K562 (cell line): ENCODE measurements around the gene POMGNT2. TPM values are rescaled to one million over a fixed set of nuclear protein-coding genes. Genes with fewer than 3 reads are reported as not detected.

ENCODE experiments used
- BRF1 ChIP-seq: IDR thresholded peaks from 3 replicates; pipeline ENCODE4 v1.6.1; 2011; ENCODE audit warnings: borderline replicate concordance, mild to moderate bottlenecking; ENCODE audit not compliant: insufficient read length; ENCODE audit errors: extremely low read depth
- CGGBP1 ChIP-seq: fragments of 250-450 bp; sonication (Bioruptor Pico); IDR thresholded peaks from 2 replicates; pipeline ENCODE4 v1.9.0; 2021; ENCODE audit warnings: mild to moderate bottlenecking
- CHD2 ChIP-seq: IDR thresholded peaks from 2 replicates; pipeline ENCODE4 v1.6.1; 2011; ENCODE audit warnings: low read depth, low read length
- HDGF ChIP-seq: fragments of 450-650 bp; IDR thresholded peaks from 2 replicates; pipeline ENCODE4 v1.6.1; 2016
- HNRNPUL1 ChIP-seq: fragments of 200-400 bp; formaldehyde crosslinking; IDR thresholded peaks from 2 replicates; pipeline ENCODE4 v1.6.1; 2017; ENCODE audit warnings: low read length
- LARP7 ChIP-seq: fragments of 450-650 bp; IDR thresholded peaks from 2 replicates; pipeline ENCODE4 v1.6.1; 2016
- NFATC3 ChIP-seq: fragments of 450-650 bp; IDR thresholded peaks from 2 replicates; pipeline ENCODE4 v1.6.1; 2017; ENCODE audit warnings: mild to moderate bottlenecking
- RNF219 ChIP-seq: fragments of 250-450 bp; sonication (Bioruptor Pico); IDR thresholded peaks from 2 replicates; pipeline ENCODE4 v1.5.0; 2022; ENCODE audit warnings: mild to moderate bottlenecking
- SFPQ ChIP-seq: fragments of 200-400 bp; formaldehyde crosslinking; IDR thresholded peaks from 2 replicates; pipeline ENCODE4 v1.6.1; 2017; ENCODE audit warnings: mild to moderate bottlenecking, low read depth, low read length, moderate library complexity
- STAT6 ChIP-seq: sonication (generic); formaldehyde crosslinking; IDR thresholded peaks from 2 replicates; pipeline ENCODE4 v1.8.1; 2023; ENCODE audit warnings: mild to moderate bottlenecking, missing genetic modification reagents
- TEAD1 ChIP-seq, 2 experiments: fragments of 450-650 bp in 1 of 2; sonication (generic) in 1 of 2; formaldehyde crosslinking; IDR thresholded peaks; 2 replicates each; pipeline versions ENCODE4 v1.4.0 to v1.8.0; 2020 to 2022; ENCODE audit warnings: mild to moderate bottlenecking in 2 of 2, missing genetic modification reagents in 1 of 2
- THAP12 ChIP-seq: fragments of 250-450 bp; sonication (Bioruptor Pico); IDR thresholded peaks from 2 replicates; pipeline ENCODE4 v1.9.0; 2021; ENCODE audit warnings: mild to moderate bottlenecking, inconsistent platforms
- THRB ChIP-seq: fragments of 450-650 bp; formaldehyde crosslinking; conservative IDR thresholded peaks from 2 replicates; pipeline ENCODE4 v1.4.0; 2022; ENCODE audit warnings: mild to moderate bottlenecking, missing genetic modification characterization
- ZNF347 ChIP-seq: fragments of 450-650 bp; formaldehyde crosslinking; IDR thresholded peaks from 2 replicates; pipeline ENCODE4 v1.4.0; 2020; ENCODE audit warnings: low read depth, mild to moderate bottlenecking, moderate library complexity
- ZNF431 ChIP-seq: sonication (generic); formaldehyde crosslinking; IDR thresholded peaks from 2 replicates; pipeline ENCODE4 v1.8.0; 2022; ENCODE audit warnings: mild to moderate bottlenecking, missing genetic modification reagents
- polyA plus RNA-seq, 8 experiments: library from polyadenylated mRNA; depleted of rRNA in 4 of 8; stranded (reverse) in 5 of 8; unstranded in 3 of 8; fragments of >200 nt; fragmentation: Nextera tagmentation in 2 of 8; fragmentation: Illumina TruSeq in 1 of 8; extraction: Ambion mirVana in 2 of 8; extraction: Trizol in 1 of 8; gene quantifications; 2 replicates each; pipeline versions ENCODE4 v1.2.1 to v1.2.3, GENCODE V29; 2011 to 2014; ENCODE audit warnings: inconsistent platforms in 1 of 8, missing spikeins in 1 of 8
- total RNA-seq, 7 experiments: library from RNA; depleted of rRNA in 6 of 7; stranded (reverse); fragments of >200 nt in 6 of 7; fragmentation: Illumina TruSeq in 2 of 7; extraction: Trizol in 2 of 7; gene quantifications; 2 replicates each; pipeline versions ENCODE4 v1.2.1 to v1.2.3, GENCODE V29; 2011 to 2021; ENCODE audit warnings: low replicate concordance in 1 of 7

The POMGNT2 gene
- total and polyA plus RNA-seq, 9 of the 15 experiments (the other 6 are each of a cell fraction or from before 2014, with no cell fraction given): 0.65 to 14.1 (median 10.3) TPM

- TF ChIP-seq THAP12 (peak; percentile 75; the same call in 1 of the 2 replicates), RNF219 (CRISPR knock-in tag) (no peak), LARP7 (no peak), ZNF431 (no peak), CGGBP1 (CRISPR knock-in tag) (no peak), STAT6 (CRISPR knock-in tag) (no peak; the same call in 1 of the 2 replicates), THRB (no peak), NFATC3 (peak; percentile 95), CHD2 (no peak), HDGF (no peak), SFPQ (no peak), BRF1 (no peak), ZNF347 (no peak), TEAD1 (CRISPR knock-in tag; IDR thresholded peaks at IDR 0.05) (peak; percentile 77 to 96), HNRNPUL1 (no peak)
These were observed at the start of gene POMGNT2 (continued) for GRCh38 chr3:43105596-43106292.
